GM13977 (cell line): ENCODE results near the gene MAGI2.

Source experiments
- DNase-seq: peaks from one replicate; pipeline ENCODE4 v3.0.0; 2012; ENCODE audit warnings: low spot score
- CTCF ChIP-seq: IDR thresholded peaks from 2 replicates; pipeline ENCODE4 v1.5.1; 2012; ENCODE audit warnings: mild to moderate bottlenecking, control low read depth; ENCODE audit not compliant: insufficient read depth; ENCODE audit errors: extremely low read depth, missing control alignments
- in situ Hi-C: fragments of 300-500 bp; cut with MboI; formaldehyde crosslinking; loops from one replicate; pipeline ENCODE4 v1.12.0; 2022; ENCODE audit warnings: low sequenced_read_pairs, low pct_unique_long_range_greater_than_20kb, mixed read lengths, inconsistent platforms; ENCODE audit not compliant: unreplicated experiment

Gene MAGI2

GRCh38 chr7:78399033-78399769, 1054.3 kb downstream of the MAGI2 start:
- no peak for TF ChIP-seq CTCF
- no peak for DNase-seq
- in situ Hi-C loops = no loop called here

GRCh38 chr7:78398576-78398975, 1054.9 kb downstream of the MAGI2 start:
- in situ Hi-C loops = no loop called here
- no peak for TF ChIP-seq CTCF
- no peak for DNase-seq

GRCh38 chr7:78398081-78398480, 1055.4 kb downstream of the MAGI2 start:
- no peak for TF ChIP-seq CTCF
- DNase-seq = no peak
- in situ Hi-C loops = no loop called here

GRCh38 chr7:78396210-78396609, 1057.3 kb downstream of the MAGI2 start:
- in situ Hi-C loops = no loop called here
- TF ChIP-seq CTCF = no peak

GRCh38 chr7:78395298-78396036, 1058.0 kb downstream of the MAGI2 start:
- no peak for TF ChIP-seq CTCF
- in situ Hi-C loops = no loop called here
- DNase-seq = no peak

More at GRCh38 chr7:78396210-78396609, 1057.3 kb downstream of the MAGI2 start:
- no peak for DNase-seq

GRCh38 chr7:78389022-78389421, 1064.4 kb downstream of the MAGI2 start:
- in situ Hi-C loops = no loop called here
- TF ChIP-seq CTCF = no peak
- DNase-seq = no peak
